K562 (cell line): ENCODE measurements around the gene LRRC75A. TPM values are rescaled to one million over a fixed set of nuclear protein-coding genes. Genes with fewer than 3 reads are reported as not detected.

Source experiments
- ATAC-seq: fragments of 200-7000 bp; cut with Tn5 transposase; 3 replicates; pipeline ENCODE4 v1.9.1; 2020; ENCODE audit warnings: moderate library complexity
- BruUV-seq: library from RNA; stranded (reverse); fragments of 400-500 nt; replicated peaks from 2 replicates; lab custom pipeline; 2021; lab: Mats Ljungman, UMichigan
- CTCF ChIA-PET: fragments of 300-600 bp; formaldehyde crosslinking; extraction: SDS; loops from one replicate; lab custom pipeline; 2021; ENCODE audit warnings: low intra/inter-chr PET ratio; lab: Yijun Ruan, JAX
- POLR2A ChIA-PET: fragments of 300-600, 350-650 bp; sonication (Branson Sonifier 250); formaldehyde crosslinking; extraction: SDS; loops from one replicate; lab custom pipeline; 2021; ENCODE audit warnings: antibody characterized with exemption, inconsistent platforms; lab: Yijun Ruan, JAX
- DNase-seq, 4 experiments: peaks; one replicate each; pipeline versions ENCODE4 v3.0.0 to v3.0.0-alpha.2; 2011 to 2018; ENCODE audit warnings: low spot score in 3 of 4, mixed read lengths in 3 of 4; ENCODE audit errors: extremely low read depth in 1 of 4
- FAIRE-seq: peaks from 2 replicates; lab custom pipeline; 2011; peaks lifted over from hg19 to GRCh38; lab: Jason Lieb, UNC
- H2AFZ ChIP-seq: 2 replicates; pipeline ENCODE4 v1.6.0; 2011; ENCODE audit warnings: low read depth, low read length, control low read depth, inconsistent platforms
- H3K27ac ChIP-seq: fragments of 200-600 bp; 3 replicates; pipeline ENCODE4 v1.8.0; 2011; ENCODE audit warnings: low read depth, mild to moderate bottlenecking, control low read depth, inconsistent platforms, low read length, moderate library complexity, mixed read lengths; ENCODE audit errors: extremely low read depth
- H3K27me3 ChIP-seq, 2 experiments: fragments of 300-600 bp in 1 of 2; 2 replicates in 1 of 2; 3 replicates in 1 of 2; pipeline versions ENCODE4 v1.6.0 to v1.8.0; 2011; ENCODE audit warnings: inconsistent platforms in 2 of 2, low read length in 2 of 2, mild to moderate bottlenecking in 1 of 2, mixed read lengths in 1 of 2, moderate library complexity in 1 of 2; ENCODE audit not compliant: control insufficient read depth in 2 of 2, insufficient read depth in 2 of 2
- H3K36me3 ChIP-seq: fragments of 300-600 bp; 3 replicates; pipeline ENCODE4 v1.8.0; 2011; ENCODE audit warnings: mild to moderate bottlenecking, low read length, inconsistent platforms; ENCODE audit not compliant: control insufficient read depth, insufficient read depth
- H3K4me1 ChIP-seq, 2 experiments: fragments of 200-600 bp in 1 of 2; replicated peaks in 1 of 2; 2 replicates in 1 of 2; 3 replicates in 1 of 2; pipeline versions ENCODE4 v1.5.1 to v1.8.0; 2011; ENCODE audit warnings: inconsistent platforms in 2 of 2, low read length in 2 of 2, mild to moderate bottlenecking in 1 of 2, mixed read lengths in 1 of 2, moderate library complexity in 1 of 2; ENCODE audit not compliant: control insufficient read depth in 2 of 2, insufficient read depth in 2 of 2
- H3K4me2 ChIP-seq: 2 replicates; pipeline ENCODE4 v1.6.1; 2011; ENCODE audit warnings: low read length, control low read depth, inconsistent platforms, mixed read lengths; ENCODE audit not compliant: insufficient read depth
- H3K4me3 ChIP-seq: fragments of 200-600 bp; sonication (generic), shearing (Covaris generic); 2 replicates; pipeline ENCODE4 v1.5.1; 2016; ENCODE audit warnings: control low read depth, inconsistent platforms
- H3K79me2 ChIP-seq: fragments of 200-600 bp; 3 replicates; pipeline ENCODE4 v1.8.0; 2011; ENCODE audit warnings: low read length, inconsistent platforms; ENCODE audit not compliant: control insufficient read depth, insufficient read depth
- H3K9ac ChIP-seq, 2 experiments: 2 replicates each; pipeline versions ENCODE4 v1.6.0 to v1.6.1; 2011; ENCODE audit warnings: low read depth in 2 of 2, low read length in 2 of 2, control low read depth in 1 of 2, inconsistent platforms in 1 of 2, mild to moderate bottlenecking in 1 of 2, mixed read lengths in 1 of 2; ENCODE audit not compliant: insufficient read depth in 1 of 2
- H3K9me1 ChIP-seq: one replicate; pipeline ENCODE4 v1.6.0; 2011; ENCODE audit warnings: inconsistent platforms, mild to moderate bottlenecking, low read length, moderate library complexity; ENCODE audit not compliant: control insufficient read depth, insufficient read depth
- H3K9me3 ChIP-seq: replicated peaks from 2 replicates; pipeline ENCODE4 v1.5.1; 2011; ENCODE audit warnings: low read depth, low read length, inconsistent platforms; ENCODE audit not compliant: control insufficient read depth, insufficient read depth
- H4K20me1 ChIP-seq: replicated peaks from 2 replicates; pipeline ENCODE4 v1.6.1; 2011; ENCODE audit warnings: low read length, inconsistent platforms, mixed read lengths; ENCODE audit not compliant: control insufficient read depth, insufficient read depth
- EP300 ChIP-seq: IDR thresholded peaks from 2 replicates; pipeline ENCODE4 v1.6.1; 2012; ENCODE audit warnings: low read length, improper control_type of control experiment
- HMBOX1 ChIP-seq: sonication (generic); IDR thresholded peaks from 2 replicates; pipeline ENCODE4 v1.6.1; 2016
- KDM4B ChIP-seq, 2 experiments: fragments of 450-650 bp in 1 of 2; sonication (generic) in 1 of 2; IDR thresholded peaks; 2 replicates each; pipeline ENCODE4 v1.6.1; 2016 to 2017; ENCODE audit warnings: borderline replicate concordance in 2 of 2, antibody characterized with exemption in 1 of 2, low read depth in 1 of 2, mild to moderate bottlenecking in 1 of 2
- MTF1 ChIP-seq: fragments of 250-450 bp; sonication (Bioruptor Pico); IDR thresholded peaks from 2 replicates; pipeline ENCODE4 v1.9.0; 2021; ENCODE audit warnings: moderate library complexity, mild to moderate bottlenecking, inconsistent platforms, borderline replicate concordance
- PRDM10 ChIP-seq: fragments of 450-650 bp; IDR thresholded peaks from 2 replicates; pipeline ENCODE4 v1.6.1; 2018; ENCODE audit not compliant: partially characterized antibody
- TAF9B ChIP-seq: fragments of 450-650 bp; IDR thresholded peaks from 2 replicates; pipeline ENCODE4 v1.6.1; 2018; ENCODE audit warnings: mild to moderate bottlenecking; ENCODE audit not compliant: partially characterized antibody
- U2AF1 ChIP-seq: fragments of 200-400 bp; formaldehyde crosslinking; optimal IDR thresholded peaks from 2 replicates; pipeline ENCODE3; 2017; ENCODE audit warnings: mild to moderate bottlenecking, low read depth, low read length, moderate library complexity
- ZFP30 ChIP-seq: fragments of 250-450 bp; sonication (Bioruptor Pico); IDR thresholded peaks from 2 replicates; pipeline ENCODE4 v1.8.0; 2022; ENCODE audit warnings: moderate library complexity, mild to moderate bottlenecking, inconsistent platforms, borderline replicate concordance
- WGBS: fragments of 100-300 bp; shearing (Covaris generic); methylation state at CpG from one replicate; pipeline ENCODE4 v1.1.6; 2016; ENCODE audit warnings: low coverage, mixed read lengths; ENCODE audit not compliant: insufficient coverage; ENCODE audit errors: missing lambda C conversion rate; 5-methylcytosine and 5-hydroxymethylcytosine counted together
- in situ Hi-C: fragments of 300-500 bp; cut with MboI; formaldehyde crosslinking; loops from 4 replicates; pipeline ENCODE4 v1.15.0; 2018; ENCODE audit warnings: inconsistent platforms, mixed read lengths
- intact Hi-C: fragments of 100-400 bp; cut with micrococcal nuclease; formaldehyde crosslinking; loops from 2 replicates; pipeline ENCODE4 v1.14.2; 2022
- polyA plus RNA-seq, 8 experiments: library from polyadenylated mRNA; depleted of rRNA in 4 of 8; stranded (reverse) in 5 of 8; unstranded in 3 of 8; fragments of >200 nt; fragmentation: Nextera tagmentation in 2 of 8; fragmentation: Illumina TruSeq in 1 of 8; extraction: Ambion mirVana in 2 of 8; extraction: Trizol in 1 of 8; gene quantifications; 2 replicates each; pipeline versions ENCODE4 v1.2.1 to v1.2.3, GENCODE V29; 2011 to 2014; ENCODE audit warnings: inconsistent platforms in 1 of 8, missing spikeins in 1 of 8
- total RNA-seq, 7 experiments: library from RNA; depleted of rRNA in 6 of 7; stranded (reverse); fragments of >200 nt in 6 of 7; fragmentation: Illumina TruSeq in 2 of 7; extraction: Trizol in 2 of 7; gene quantifications; 2 replicates each; pipeline versions ENCODE4 v1.2.1 to v1.2.3, GENCODE V29; 2011 to 2021; ENCODE audit warnings: low replicate concordance in 1 of 7

The LRRC75A gene
- total and polyA plus RNA-seq, 9 of the 15 experiments (the other 6 are each of a cell fraction or from before 2014, with no cell fraction given), result 0.04 to 0.34 (median 0.08) TPM; not detected in 5

- in situ Hi-C loops (no loop called here), intact Hi-C loops (no loop called here)
- H3K4me3 ChIP-seq, result no peak overlapping the region
- ATAC-seq (no peak), FAIRE-seq (no peak), DNase-seq (no peak)
- H3K4me2 ChIP-seq, result no peak overlapping the region
- WGBS, result 20% methylated on average over 1 of the region's 3 CpGs
- CTCF ChIA-PET, result no interaction called here
- no peaks in the 10 kb centered on the region for H3K9me1 ChIP-seq
- H3K9ac ChIP-seq, result no peak overlapping the region; a peak in 1 of 4 replicates
- POLR2A ChIA-PET, result interaction anchor here (0.7 to 1.4 kb wide), 4 partner anchors 11 to 82 kb away, joined by 3 to 5 read pairs (median 4); no protein-coding TSS in a partner anchor
- H3K4me1 ChIP-seq, result peaks cover 0 to 5% of the 10 kb centered on the region in 2 experiments; a peak in 2 of 5 replicates
- no peaks in the 10 kb centered on the region for H3K79me2 ChIP-seq
- no peaks in the 10 kb centered on the region for H3K9me3 ChIP-seq
- peaks cover 9% of the 10 kb centered on the region; the same call in 1 of the 2 replicates for H4K20me1 ChIP-seq
- H3K27ac ChIP-seq, result no peak overlapping the region
- H3K36me3 ChIP-seq, result peaks cover 4% of the 10 kb centered on the region; the same call in 1 of the 3 replicates
- no peak overlapping the region for H2AFZ ChIP-seq
- no peak for TF ChIP-seq MTF1 (CRISPR knock-in tag)
- TF ChIP-seq HMBOX1, result no peak
- peak; percentile 36 for TF ChIP-seq PRDM10
- no peak for TF ChIP-seq TAF9B
- TF ChIP-seq ZFP30 (CRISPR knock-in tag), result no peak
- no peak for TF ChIP-seq KDM4B (IDR thresholded peaks at IDR 0.05; ENCODE audit: borderline replicate concordance in 2 of 2, low read depth in 1 of 2)
- no peak for TF ChIP-seq U2AF1
- no peak for TF ChIP-seq EP300
- BruUV-seq, result no TSS peak
- peaks cover 8% of the 10 kb centered on the region in 2 experiments; a peak in 3 of 5 replicates for H3K27me3 ChIP-seq
These were observed 27.0 kb downstream of the LRRC75A start for GRCh38 chr17:16465052-16465312.
